HG03025 (cell line): ENCODE data around the gene COL23A1.

Source experiments
- ATAC-seq: cut with Tn5 transposase; IDR thresholded peaks from one replicate; pipeline ENCODE4 v1.9.1; 2021; ENCODE audit warnings: mild to moderate bottlenecking, moderate library complexity; ENCODE audit not compliant: unreplicated experiment, low FRiP score

Gene COL23A1

GRCh38 chr5:178387061-178387855 is 202.9 kb downstream of the COL23A1 start:
- ATAC-seq = no peak

DNA sequence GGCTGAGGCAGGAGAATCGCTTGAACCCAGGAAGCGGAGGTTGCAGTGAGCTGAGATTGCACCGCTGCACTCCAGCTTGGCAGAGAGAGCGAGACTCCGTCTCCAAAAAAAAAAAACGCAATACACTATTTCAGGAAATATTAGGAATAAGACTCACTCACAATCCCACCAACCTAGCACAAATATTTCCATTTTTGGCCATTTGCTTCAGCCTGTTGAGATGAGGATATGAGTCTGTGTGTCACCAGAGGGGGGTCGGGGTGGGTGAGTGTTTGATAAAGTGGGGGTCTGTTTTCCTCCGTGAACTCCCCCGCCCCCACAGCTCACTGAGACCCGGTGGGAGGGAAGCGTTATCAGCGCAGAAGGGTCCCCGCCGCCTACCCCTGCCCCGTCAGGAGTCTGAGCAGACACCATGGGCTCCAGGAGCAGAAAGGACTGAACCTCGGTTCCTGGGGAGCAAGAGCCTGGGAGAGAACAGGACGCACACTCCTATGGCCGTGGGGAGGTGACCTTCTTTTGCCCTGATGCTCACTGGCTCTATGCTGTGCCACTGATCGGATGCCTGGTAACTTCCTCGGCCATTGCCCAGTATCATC is 203.8 kb downstream of the COL23A1 start:
- no peak for ATAC-seq

- ATAC-seq = no peak
Observed at GRCh38 chr5:178385496-178385890, 204.7 kb downstream of the COL23A1 start.

DNA sequence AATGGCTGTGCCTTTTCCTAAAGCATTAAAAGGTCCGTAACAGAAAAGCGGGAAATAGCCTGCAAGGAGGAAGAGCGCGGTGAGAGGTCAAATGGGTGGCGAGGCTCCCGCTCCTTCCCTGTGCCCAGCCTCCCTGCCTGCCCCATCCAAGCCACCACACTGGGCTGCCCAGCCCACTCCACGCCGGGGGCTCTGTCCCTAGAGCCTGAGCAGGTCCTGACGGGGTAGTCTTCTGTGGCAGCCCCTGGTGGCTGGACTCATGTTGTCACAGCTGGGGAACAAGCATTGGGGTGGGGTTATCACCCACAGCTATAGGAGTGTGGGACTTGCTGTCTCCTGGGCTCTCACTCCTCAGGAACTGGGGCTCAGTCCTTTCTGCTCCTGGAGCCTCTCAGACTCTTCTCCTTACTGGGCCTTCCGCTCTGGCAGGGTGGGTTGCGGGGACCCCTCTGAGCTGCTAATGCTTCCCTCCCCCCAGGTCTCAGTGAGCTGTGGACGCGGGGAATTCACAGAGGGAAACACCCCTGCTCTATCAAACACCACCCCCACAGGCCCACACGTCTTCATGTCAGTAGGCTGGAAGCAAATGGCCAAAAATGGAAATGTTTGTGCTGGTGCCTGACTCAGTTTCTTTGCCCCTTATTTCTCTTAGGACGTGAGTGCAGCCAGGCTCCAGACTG is 205.2 kb downstream of the COL23A1 start:
- ATAC-seq = no peak

DNA sequence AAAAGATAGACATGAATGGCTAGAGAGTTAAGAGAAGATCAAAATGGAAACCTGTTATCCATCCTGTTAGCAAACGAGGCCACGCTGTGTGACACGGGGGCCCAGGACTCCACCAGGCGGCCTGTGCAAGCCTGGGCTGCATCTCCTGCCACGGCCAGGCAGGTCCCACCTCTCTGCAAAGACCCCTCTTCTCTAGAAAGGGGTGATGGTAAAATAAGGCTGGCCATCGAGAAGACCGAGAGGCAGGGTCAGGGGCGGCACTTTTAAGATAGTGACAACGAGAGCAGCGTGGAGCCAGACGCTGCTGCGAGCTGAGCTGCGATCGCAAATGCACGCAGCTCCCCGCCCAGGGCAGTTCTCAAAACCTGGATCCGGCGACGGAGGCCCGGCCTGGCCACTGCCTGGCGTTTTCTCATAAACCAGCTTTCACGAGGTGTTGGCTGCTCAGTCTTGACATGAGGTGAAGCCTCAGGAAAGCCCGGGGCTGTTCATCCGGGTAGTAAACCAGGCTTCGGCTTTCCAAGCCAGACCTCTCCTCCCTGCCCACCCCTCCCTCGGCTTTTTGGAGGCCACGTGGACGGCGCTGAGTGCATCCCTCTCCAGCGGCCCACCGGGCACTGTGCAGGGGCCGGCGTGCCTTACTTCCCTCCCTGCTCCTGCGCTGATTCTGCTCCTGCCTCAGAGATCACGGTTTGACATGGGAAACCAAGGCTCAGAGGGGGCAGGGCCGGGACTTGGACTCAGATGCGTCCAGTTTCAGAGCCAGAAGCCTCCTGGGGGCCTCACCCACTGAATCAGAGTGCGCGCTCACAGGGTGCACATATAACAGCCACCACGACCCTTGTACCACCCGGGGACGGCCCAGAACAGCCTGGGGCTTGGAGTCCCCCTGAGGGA is 206.0 kb downstream of the COL23A1 start:
- ATAC-seq = no peak

DNA sequence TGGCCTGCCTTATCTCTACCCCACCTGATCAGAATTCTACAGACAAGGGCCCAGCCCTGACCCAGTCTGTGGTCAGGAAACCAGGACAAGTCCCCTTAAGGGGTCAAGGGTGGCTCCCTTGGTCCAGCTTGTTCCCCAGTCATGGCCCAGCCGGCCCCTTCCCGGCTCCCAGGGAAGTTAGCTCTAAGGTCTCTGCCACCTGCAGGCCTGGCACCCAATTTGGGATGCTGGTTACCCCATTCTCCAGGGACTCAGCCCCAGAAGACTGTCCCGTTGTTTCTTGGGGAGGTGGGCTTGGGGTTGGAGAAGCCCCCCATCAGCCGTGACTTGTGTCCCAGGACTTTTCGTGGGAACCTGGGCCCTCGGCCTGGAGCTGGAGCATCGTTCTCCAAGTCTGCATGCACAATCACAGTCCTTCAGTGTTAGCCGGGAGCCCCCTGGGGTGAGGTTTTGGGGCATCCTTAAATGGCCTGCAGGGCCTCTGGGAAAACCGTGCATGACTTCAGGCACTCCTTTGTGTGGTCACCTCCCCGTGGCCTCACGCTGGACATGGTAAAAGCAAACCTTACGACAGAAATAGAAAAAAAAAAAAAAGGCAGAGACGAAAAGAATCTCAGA is 206.8 kb downstream of the COL23A1 start:
- no peak for ATAC-seq

GRCh38 chr5:178382754-178383164 is 207.4 kb downstream of the COL23A1 start:
- ATAC-seq = no peak

DNA sequence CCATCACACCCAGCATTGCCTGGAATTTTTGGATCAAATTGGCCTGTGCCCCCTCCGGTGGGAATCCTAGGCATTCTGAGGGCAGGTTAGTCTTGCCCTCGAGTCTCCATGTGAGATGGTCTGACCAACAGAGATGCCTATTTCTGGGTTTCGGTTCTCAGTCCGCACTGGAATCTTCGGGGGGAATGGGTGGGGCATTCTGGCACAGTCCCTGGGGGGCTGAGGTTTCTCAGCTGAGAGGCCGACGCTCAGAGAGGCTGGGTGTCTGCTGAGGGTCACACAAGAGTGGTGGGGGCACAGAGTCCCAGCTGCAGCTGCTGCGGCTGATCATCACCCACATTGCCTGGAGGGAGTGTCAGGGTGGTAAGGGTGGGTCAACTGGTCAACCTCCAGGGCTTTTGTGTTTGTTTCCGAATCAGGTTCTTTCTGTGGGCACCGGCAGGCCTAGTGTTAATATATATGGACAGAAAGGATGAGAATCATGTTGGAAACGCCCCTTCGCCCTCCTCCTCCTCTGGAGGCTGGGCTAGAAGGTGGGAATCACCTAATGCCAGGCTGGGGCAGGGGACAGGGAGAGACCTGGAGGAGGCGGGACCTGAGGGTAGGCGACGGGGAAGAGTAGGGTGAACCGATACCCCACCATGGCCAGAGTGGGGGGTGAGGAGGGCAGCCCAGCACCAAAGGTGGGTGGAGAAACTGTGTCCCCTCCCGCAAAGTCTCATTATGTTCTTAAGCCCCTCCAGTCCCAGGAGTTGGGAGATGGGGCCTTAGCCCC is 208.1 kb downstream of the COL23A1 start:
- no peak for ATAC-seq

- ATAC-seq = no peak
Observed at GRCh38 chr5:178381206-178381605, 209.0 kb downstream of the COL23A1 start.

DNA sequence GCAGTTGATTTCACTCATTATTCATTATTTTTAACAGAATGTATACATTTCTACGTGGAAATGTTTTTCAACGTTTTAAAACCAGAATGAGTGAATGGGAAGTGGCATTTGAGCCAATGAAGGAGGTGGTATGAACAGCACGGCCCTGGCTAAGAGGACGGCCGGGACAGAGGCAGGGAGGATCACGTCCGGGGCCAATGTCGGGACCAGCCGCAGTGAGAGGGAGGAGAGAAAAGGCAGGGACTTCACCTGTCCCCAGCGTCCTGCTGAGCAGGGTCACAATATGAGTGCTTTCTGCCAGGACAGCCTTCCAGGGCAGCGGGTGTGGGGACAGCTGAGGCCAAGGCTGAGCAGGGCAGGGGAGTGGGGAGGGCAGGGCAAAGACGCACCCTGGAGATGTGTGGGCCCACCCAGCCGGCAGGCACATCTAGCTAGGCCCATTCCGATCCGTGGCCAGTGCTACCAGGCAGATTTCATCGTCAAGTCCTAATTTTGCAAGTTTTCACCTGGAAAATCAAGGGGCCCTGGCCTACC is 209.6 kb downstream of the COL23A1 start:
- ATAC-seq = no peak

DNA sequence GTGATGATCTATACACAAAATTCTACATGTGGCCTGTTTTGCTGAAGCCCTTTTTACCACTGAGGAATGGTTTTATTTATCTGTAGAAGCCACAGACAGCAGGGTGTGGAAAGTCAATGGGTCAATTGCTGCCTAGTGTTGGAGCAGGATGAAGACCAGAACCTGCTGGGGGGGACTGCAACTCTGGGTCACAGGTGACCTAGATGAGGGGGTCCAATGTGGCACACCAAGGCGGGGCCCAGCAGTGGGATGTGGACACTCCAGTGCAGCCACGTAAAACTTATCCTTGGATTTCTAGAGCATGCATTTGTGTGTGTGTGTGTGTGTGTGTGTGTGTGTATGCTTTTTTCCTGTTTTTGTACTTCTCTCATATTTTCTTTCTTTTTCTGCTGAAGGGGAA is 210.1 kb downstream of the COL23A1 start:
- no peak for ATAC-seq

- ATAC-seq = no peak
Observed at GRCh38 chr5:178378527-178379484, 211.4 kb downstream of the COL23A1 start.

DNA sequence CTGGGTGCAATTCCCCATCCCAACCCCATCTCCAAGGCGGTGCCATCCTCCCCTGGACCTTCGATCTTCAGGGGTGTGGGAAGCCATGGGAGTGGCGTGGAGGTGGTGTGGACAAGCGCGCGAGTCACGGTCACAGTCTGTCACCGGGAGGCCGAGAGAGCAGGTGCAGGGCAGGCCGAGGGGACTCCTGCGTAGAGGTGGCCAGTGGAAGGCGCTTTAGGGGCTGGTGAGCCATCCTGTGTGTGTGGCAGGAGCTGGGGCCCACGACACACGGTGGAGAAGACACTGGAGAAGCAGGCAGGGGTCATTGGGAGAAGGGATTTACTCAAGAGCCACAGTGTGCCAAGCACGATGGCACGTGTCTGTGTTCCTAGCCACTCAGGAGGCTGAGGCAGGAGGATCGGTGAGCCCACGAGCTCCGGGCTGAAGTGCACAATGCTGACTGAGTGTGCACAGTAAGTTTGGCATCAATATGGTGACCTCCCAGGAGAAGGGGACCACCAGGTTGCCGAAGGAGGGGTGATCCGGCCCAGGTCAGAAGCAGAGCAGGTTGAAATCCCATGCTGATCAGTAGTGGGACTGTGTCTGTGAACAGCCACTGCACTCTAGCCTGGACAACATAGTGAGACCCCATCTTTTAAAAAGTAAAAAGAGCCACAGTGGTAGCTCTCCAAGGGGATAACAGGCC is 212.5 kb downstream of the COL23A1 start:
- no peak for ATAC-seq

- ATAC-seq = no peak
Observed at GRCh38 chr5:178376921-178377582, 213.1 kb downstream of the COL23A1 start.

DNA sequence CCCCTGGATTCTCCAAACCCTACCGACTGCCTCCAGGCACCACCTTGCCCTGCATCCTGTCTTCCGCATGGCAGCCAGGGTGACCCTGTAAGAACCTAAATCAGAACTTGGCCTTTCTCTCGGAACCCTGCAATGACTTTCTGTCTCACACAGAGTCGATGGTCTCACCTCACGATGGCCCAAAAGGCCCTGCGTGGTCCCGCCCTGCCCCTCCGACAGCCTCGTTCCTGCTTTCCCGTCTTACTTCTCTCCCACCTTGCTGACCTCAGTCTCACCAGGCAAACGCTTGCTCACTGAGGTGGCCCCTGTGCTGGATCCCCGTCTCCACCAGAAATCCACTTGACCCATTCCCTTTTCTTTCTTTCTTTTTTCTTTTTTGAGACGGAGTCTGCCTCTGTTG is 214.8 kb downstream of the COL23A1 start:
- no peak for ATAC-seq

DNA sequence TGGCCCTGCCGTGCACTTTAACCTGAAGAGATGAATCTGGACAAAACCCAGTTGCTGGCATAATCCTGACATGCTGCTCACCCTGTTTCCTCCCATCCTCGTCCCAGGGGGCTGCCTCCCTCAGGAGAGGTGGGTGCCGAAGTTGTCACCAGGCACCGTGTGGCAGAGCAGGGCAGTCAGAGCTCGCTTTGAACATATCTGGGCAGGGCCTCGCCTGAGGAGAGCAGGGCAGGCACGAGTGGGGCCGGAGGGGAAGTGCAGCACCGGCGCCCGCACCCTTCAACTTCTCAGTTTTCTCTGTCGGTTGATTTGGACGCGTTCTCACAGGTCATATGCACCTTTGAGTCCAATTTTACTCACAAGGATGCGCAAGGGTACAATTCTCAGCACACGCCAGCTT is 216.5 kb downstream of the COL23A1 start:
- ATAC-seq = no peak

- ATAC-seq = no peak
Observed at GRCh38 chr5:178372142-178372571, 218.0 kb downstream of the COL23A1 start.
